SU-DHL-6 (cell line): ENCODE measurements around the gene SLC9A5.

Experiments
- EZH2phosphoT487 ChIP-seq: fragments of 200-600 bp; sonication (generic), shearing (Covaris generic); conservative IDR thresholded peaks from 2 replicates; pipeline ENCODE4 v1.6.1; 2018; ENCODE audit warnings: mild to moderate bottlenecking, antibody characterized with exemption, low read length, moderate library complexity, mixed read lengths
- TF ChIP-seq, protein P1 (sequence below): fragments of 200-600 bp; sonication (generic); IDR thresholded peaks from one replicate; pipeline ENCODE4 v1.5.1; 2017; ENCODE audit warnings: antibody characterized with exemption, mild to moderate bottlenecking, low read length, moderate library complexity; ENCODE audit not compliant: insufficient read depth, poor library complexity, severe bottlenecking

DNA sequence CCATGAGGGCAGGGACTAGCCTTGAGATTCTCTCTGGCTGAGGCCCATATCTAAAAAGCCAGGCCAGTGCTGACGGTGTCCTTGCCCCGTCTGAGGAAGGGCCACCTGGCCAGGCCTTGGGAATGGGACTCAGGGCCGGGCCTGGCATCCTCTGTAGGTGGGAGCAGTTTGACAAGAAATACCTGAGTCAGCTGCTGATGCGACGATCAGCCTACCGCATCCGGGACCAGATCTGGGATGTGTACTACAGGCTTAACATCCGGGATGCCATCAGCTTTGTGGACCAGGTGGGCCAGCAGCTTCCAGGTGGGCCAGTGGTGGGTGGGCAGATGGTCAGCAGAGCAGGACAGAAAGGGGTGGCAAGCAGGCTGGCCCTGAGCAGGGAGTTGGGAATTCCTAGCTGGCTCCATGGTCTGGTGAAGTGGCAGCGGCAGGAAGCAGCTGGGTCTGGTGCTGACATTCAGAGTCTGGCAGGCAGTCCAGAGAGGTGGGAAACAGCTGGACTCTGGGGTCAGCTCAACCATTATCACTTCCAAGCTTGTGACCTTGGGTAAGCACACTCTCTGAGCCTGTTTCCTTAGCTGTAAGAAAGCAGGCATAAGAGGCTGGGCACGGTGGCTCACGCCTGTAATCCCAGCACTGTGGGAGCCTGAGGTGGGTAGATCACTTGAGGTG, 9.5 kb downstream of the SLC9A5 start:
- TF ChIP-seq, protein P1, sequence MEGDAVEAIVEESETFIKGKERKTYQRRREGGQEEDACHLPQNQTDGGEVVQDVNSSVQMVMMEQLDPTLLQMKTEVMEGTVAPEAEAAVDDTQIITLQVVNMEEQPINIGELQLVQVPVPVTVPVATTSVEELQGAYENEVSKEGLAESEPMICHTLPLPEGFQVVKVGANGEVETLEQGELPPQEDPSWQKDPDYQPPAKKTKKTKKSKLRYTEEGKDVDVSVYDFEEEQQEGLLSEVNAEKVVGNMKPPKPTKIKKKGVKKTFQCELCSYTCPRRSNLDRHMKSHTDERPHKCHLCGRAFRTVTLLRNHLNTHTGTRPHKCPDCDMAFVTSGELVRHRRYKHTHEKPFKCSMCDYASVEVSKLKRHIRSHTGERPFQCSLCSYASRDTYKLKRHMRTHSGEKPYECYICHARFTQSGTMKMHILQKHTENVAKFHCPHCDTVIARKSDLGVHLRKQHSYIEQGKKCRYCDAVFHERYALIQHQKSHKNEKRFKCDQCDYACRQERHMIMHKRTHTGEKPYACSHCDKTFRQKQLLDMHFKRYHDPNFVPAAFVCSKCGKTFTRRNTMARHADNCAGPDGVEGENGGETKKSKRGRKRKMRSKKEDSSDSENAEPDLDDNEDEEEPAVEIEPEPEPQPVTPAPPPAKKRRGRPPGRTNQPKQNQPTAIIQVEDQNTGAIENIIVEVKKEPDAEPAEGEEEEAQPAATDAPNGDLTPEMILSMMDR = no peak
- no peak for TF ChIP-seq EZH2phosphoT487
